ENCODE results near the gene COL7A1.

COL7A1 gene

DNA sequence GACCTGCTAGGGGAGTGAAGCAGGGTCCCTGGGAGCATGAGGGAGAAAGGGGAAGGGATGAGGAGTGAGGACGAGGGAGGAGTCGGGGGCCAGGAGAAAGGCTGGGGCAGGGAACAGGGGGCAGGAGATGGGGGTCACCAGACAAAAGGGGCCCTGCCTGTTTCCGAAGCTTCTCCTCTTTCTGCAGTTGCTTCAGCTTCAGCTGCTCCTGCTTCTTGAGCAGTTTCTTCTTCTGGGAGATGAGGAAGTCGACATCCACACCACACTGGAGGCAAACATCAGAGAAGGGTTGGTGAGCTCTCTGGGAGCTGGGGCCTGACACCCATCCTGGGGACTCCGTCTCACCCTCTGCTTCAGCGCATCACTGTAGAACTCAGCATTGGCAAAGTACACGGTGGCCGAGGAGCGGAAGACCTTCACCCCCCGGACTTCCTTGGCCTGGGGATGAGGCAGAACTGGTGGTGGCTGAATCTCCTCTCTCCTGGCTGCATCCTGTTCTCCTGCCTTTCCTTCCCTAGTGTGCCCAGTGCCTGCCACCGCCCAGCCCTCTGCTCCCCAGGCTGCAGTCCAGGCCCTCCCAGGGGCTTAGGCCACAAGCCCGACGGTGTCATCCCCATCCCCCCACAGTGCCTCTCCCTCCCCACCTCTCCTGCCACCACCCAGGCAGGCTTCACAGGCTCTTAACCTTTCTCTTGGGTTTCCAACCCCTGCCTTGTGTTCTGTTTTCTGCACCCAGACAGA lies 33.3 kb upstream of the COL7A1 start:
- no peaks in the 10 kb centered on the region for H3K9me3 Mint-ChIP-seq
- peak overlapping the region; percentile 61 for H3K27ac Mint-ChIP-seq
- H3K4me1 Mint-ChIP-seq, result peaks cover 13% of the 10 kb centered on the region
- ATAC-seq (no peak), DNase-seq (ENCODE audit: low spot score in 2 of 2) (no peak)
- no peak overlapping the region for H3K4me3 Mint-ChIP-seq
- peaks cover 55% of the 10 kb centered on the region for H3K36me3 Mint-ChIP-seq

DNA sequence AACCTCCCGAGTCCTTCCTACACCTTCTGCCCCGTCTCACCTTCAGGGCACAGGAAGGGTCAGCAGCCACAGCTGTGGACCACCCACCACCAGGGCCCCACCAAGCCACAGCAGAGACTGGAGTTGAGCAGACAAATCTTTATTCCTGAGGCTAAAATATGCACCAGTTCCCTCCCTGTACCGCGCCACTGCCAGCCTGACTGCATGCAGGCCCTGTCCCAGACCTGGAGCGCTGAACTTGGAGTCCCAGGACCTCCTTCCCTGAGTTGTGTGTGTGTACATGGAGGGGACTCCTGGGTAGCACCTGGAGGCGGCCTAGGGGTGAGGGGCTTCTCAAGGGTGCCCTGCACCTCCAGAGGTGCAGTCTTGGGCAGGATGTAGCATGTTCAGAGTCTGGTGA lies 30.5 kb upstream of the COL7A1 start:
- Mint-ChIP-seq H3K36me3 (peaks cover 42% of the 10 kb centered on the region), H3K27ac (no peak overlapping the region), H3K4me1 (peaks cover 7% of the 10 kb centered on the region), H3K9me3 (no peaks in the 10 kb centered on the region), H3K4me3 (no peak overlapping the region)
- DNase-seq (ENCODE audit: low spot score in 2 of 2) (no peak), ATAC-seq (no peak)

DNA sequence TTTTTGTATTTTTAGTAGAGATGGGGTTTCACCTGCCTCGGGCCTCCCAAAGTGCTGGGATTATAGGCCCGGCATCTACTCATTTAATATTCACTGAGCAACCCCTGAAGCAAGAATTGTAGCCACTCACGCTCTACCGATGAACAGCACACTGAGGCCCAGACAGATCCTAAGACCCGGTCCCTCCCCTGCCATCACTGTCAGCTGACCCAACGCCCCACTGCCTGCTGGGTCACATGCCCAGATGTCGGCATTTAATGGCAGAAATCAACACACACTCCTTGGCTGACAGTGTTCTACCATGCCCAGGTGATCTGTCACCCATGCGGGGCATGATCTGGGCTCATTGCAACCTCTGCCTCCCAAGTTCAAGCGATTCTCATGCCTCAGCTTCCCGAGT lies 29.6 kb upstream of the COL7A1 start:
- no peak for DNase-seq (ENCODE audit: low spot score in 2 of 2)
- Mint-ChIP-seq H3K27ac (peak overlapping the region; percentile 69), H3K4me1 (peaks cover 7% of the 10 kb centered on the region), H3K36me3 (peaks cover 38% of the 10 kb centered on the region), H3K9me3 (no peaks in the 10 kb centered on the region), H3K4me3 (no peak overlapping the region)
- ATAC-seq, result no peak

DNA sequence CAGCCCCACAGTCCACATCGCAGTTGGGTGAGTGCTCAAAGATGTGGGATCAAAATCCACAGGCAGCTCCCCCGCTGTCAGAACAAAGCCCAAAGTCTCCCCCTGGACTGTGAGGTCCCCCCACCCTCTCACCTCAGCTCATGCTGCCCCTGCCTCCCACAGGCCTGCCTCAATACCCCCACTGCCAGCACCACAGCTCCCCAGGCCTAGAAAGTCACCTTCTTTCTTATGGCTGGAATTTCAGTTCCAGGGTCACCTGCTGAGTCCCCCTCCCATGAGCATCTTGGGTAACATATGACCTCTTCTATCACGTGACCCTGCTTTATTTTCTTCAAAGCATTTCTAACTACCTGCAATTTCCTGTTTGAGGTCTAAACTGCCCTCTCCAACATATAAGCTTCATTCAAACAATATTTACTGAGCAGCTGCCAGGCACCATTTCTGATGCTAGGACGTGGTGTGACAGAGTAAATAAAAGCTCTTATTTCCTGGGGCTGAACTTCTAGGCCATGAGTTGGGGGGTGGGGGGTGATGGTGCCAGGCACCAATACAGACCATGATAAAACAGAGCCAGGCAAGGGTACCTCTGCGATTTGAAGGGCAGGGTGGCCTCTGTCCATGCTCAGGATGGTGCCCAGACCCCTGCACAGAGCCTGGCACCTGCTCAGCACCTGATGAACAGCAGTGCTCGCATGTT lies 28.9 kb upstream of the COL7A1 start:
- Mint-ChIP-seq H3K36me3 (peaks cover 34% of the 10 kb centered on the region), H3K4me3 (no peak overlapping the region), H3K27ac (peak overlapping the region; percentile 69), H3K9me3 (no peaks in the 10 kb centered on the region), H3K4me1 (peaks cover 7% of the 10 kb centered on the region)
- DNase-seq (ENCODE audit: low spot score in 2 of 2) (no peak), ATAC-seq (no peak)

DNA sequence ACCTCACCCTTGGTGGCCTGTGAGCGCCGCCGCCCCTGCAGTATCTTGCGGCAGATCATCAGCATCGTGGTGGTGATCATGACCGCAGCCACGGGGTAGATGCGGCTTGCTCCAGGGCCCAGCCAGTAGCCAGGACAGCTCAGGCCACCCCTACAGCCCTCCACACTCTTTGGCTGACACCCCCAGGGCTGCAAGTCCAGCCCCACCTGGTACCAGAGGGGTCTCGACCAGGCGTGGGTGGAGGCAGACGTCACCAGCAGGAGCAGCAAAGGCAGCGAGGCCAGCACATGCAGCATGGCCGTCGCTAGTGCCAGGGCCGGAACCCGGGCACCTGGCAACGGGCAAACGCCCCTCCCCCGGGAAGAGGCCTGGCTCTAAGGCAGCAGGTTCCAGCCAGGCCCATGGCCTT lies 26.3 kb upstream of the COL7A1 start, which contains the start of gene TMEM89:
Gene TMEM89, minus strand, starts transcription at position 309 of the 409 bp plus-strand sequence. Its CDS starts 13 bp downstream, at position 296.
- DNase-seq (ENCODE audit: low spot score in 2 of 2), result no peak
- peaks cover 12% of the 10 kb centered on the region for H3K36me3 Mint-ChIP-seq
- no peak within 1 kb of the TSS for H3K4me3 Mint-ChIP-seq
- peaks cover 7% of the 10 kb centered on the region for H3K9me3 Mint-ChIP-seq
- H3K27ac Mint-ChIP-seq, result no peak within 1 kb of the TSS
- no peaks in the 10 kb centered on the region for H3K4me1 Mint-ChIP-seq
- no peak for ATAC-seq

DNA sequence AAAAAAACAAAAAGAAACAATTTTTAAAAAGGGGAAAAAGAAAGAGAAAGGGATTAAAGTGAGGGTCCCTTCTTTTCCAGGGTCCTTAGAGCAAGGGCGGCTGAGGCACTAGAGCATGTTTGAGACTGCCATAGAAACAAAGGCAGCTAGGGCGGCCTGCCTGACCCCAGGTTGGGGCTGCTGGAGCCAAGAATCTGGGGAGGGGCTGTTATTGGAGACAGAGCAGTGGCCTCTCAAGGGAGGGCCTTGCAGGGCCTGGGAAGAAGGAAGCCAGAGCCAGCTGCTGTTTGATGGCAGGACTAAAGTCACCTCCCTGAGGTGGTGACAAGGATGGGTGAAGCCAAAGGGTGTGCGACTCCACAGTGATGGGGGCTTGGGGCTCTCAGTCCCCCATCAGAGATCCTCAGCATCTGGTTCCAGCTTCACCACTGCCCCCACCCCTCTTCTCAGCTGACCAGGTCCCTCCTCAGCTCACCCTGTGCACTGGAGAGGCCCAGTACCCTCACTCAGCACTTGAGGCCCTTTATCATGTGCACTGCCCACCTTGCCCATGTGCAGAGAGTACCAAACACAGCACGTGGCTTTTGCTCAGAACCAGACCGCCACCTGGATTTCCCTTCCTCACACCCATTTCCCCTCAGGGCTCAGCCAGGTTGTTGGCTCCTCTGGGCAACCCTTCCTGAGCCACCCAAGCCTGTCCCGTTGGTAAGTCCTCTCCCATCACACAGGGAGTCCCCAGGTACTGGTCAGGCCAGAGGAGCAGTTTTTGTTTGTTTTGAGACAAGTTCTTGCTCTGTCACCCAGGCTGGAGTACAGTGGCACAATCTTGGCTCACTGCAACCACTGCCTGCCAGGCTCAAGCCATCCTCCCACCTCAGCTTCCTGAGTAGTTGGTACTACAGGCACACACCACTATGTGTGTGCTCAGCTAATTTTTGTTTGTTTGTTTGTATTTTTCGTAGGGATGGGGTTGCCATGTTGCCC lies 24.7 kb upstream of the COL7A1 start:
- peak; percentile 26 for ATAC-seq
- no peak overlapping the region for H3K4me3 Mint-ChIP-seq
- H3K36me3 Mint-ChIP-seq, result no peaks in the 10 kb centered on the region
- DNase-seq (ENCODE audit: low spot score in 2 of 2), result no peak
- no peaks in the 10 kb centered on the region for H3K4me1 Mint-ChIP-seq
- H3K9me3 Mint-ChIP-seq, result peaks cover 7% of the 10 kb centered on the region
- peak overlapping the region; percentile 55 for H3K27ac Mint-ChIP-seq

DNA sequence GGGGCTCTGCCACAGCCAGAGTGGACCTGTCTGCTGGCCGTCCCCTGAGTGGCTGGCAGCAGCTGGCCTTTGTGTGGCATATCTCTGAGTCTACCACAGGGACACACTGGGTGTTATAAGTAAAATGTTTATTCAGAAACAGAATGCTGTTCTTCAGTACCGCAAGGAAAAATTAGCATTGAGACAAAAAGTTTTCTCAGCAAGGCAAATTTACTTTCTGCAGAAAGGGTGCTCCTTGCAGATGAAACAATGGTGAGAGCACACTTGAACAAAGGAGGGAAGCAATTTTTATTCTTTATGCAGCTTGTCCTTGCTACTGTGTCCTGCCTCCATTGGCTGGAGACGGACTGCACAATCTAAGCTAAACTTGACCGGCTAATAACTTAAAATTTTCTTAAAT lies 22.4 kb upstream of the COL7A1 start:
- DNase-seq (ENCODE audit: low spot score in 2 of 2) (no peak), ATAC-seq (no peak)
- Mint-ChIP-seq H3K9me3 (peaks cover 7% of the 10 kb centered on the region), H3K4me1 (peaks cover 12% of the 10 kb centered on the region), H3K36me3 (no peaks in the 10 kb centered on the region), H3K4me3 (no peak overlapping the region), H3K27ac (no peak overlapping the region)

DNA sequence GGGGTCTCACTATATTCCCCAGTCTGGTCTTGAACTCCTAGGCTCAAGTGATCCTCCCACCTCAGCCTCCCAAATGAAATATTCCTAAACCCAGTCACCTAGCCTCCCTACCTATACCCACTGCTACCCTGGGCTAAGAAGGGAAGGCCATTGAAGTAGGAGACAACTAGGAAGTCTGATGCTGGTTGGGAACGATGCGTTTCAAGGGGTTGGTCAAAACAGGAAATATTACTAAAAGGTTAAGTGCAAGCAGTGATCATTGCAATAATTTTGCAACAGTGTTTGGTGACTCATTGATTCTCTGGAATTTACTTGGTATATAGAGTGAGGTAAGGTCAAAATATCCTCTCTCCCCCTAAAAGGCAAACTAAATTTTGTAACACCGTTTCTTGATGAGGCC lies 18.9 kb upstream of the COL7A1 start:
- H3K9me3 Mint-ChIP-seq, result peaks cover 7% of the 10 kb centered on the region
- peaks cover 9% of the 10 kb centered on the region for H3K36me3 Mint-ChIP-seq
- H3K4me3 Mint-ChIP-seq, result peak overlapping the region; percentile 11
- ATAC-seq, result peak; percentile 68
- peak overlapping the region; percentile 90 for H3K27ac Mint-ChIP-seq
- DNase-seq (ENCODE audit: low spot score in 2 of 2), result peak in 1 of 2 donors; percentile 60
- peaks cover 18% of the 10 kb centered on the region for H3K4me1 Mint-ChIP-seq

DNA sequence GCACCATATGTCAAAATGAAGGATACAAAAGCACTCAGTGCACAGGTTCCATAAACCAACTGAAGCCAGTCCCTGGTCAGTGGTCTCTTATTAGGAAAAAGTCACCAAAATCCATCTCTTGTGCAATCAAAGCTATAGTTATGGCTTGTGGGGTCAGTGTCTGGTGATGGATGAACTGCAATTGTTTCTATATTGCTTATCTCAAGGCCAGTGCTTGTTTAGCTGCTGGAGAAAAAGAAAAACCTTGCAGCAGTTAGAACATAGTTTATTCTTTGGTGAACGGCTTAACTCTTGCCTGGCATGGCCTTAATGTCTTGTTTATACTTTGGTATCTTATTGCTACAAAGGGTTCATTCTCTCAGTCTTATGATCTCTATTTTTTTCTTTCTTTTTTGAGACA lies 17.2 kb upstream of the COL7A1 start:
- ATAC-seq, result no peak
- peak overlapping the region; percentile 87 for H3K27ac Mint-ChIP-seq
- peaks cover 25% of the 10 kb centered on the region for H3K36me3 Mint-ChIP-seq
- no peak overlapping the region for H3K4me3 Mint-ChIP-seq
- H3K9me3 Mint-ChIP-seq, result peaks cover 3% of the 10 kb centered on the region
- DNase-seq (ENCODE audit: low spot score in 2 of 2), result no peak
- peaks cover 27% of the 10 kb centered on the region for H3K4me1 Mint-ChIP-seq

DNA sequence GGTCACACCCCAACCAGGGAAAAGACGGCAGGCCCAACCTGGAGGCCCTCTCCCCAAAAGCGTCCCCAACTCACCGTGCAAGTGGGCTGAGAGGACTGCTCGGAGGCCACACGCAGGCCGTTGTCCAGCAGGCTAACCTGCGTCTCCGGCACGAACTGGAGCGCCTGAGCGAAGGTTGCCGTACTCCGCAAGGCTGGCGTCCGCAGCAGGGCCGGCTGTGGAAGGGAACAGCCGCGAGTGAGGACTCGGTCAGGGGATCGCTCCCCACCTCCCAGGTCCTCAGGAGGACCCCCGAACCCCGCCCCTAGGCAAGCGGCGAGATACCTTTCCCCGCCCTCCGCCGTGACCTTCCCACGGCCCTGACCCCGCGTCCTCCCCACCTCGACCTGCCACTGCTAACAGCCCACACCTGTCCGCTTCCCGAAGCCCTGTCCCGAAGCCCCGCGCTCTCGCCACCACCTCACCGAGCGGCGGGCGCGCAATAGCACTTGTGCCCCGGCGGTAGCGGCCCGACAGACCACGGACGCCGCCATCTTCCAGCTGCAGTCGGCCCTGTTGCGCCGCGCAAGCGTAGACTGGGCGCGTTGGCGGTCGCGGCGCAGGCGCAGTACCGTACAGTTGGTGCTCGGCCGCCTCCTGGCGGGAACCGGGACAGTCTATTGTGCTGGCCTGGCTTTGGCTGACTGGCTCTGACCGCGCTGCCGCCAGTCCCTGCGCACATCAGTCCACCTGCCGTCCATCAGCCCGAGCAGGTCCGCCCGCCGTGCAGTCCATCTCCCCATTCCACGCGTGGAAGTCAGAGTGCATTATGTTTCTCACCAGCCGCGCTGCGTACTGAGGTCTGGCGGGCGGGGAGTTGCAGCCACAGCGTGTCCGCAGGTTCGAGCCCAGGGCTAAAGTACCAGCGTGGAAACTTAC lies 14.2 kb upstream of the COL7A1 start, which contains the start of gene UQCRC1:
Gene UQCRC1, minus strand, starts transcription at position 559 of the 918 bp plus-strand sequence. Its CDS starts 26 bp downstream, at position 533.
- DNase-seq (ENCODE audit: low spot score in 2 of 2), result peak; percentile 90 to 95
- Mint-ChIP-seq H3K36me3 (peaks cover 55% of the 10 kb centered on the region), H3K4me3 (peak within 1 kb of the TSS; percentile 96), H3K4me1 (peaks cover 25% of the 10 kb centered on the region), H3K9me3 (no peaks in the 10 kb centered on the region), H3K27ac (peak within 1 kb of the TSS; percentile 96)
- peak; percentile 97 for ATAC-seq

DNA sequence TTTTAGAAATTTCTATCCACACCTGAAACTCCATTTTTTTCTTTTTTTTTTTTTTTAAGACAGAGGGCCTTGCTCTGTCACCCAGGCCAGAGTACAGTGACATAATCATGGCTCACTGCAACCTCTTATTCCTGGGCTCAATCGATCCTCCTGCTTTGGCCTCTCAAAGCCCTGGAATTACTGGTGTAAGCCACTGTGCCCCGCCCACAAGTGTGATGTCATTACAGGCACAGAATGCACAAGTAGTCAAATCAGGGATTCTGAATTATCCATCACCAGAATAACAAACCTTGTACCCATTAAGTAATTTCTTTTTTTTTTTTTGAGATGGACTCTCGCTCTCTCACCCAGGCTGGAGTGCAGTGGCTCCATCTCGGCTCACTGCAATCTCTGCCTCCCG lies 12.4 kb upstream of the COL7A1 start:
- H3K36me3 Mint-ChIP-seq, result peaks cover 73% of the 10 kb centered on the region
- DNase-seq (ENCODE audit: low spot score in 2 of 2), result no peak

DNA sequence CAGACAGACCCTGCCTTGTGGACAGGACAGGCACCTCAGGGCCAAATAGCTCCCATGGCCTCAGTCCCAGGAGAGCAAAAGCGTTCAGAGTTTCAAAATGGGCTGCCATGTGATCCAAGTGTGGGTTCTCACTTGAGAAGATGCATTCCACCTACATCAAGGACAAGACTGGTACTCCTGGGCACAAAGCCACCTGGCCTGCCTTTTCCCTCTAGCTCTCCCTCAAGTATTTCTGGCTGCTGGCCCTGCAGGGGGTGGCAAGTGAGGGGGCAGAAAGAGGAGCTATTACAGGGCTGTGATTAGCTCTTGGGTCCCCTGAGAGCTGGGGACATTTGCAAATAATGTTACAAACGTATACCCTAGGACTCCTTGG lies 6.5 kb upstream of the COL7A1 start:
- ATAC-seq, result no peak
- no peak for DNase-seq (ENCODE audit: low spot score in 2 of 2)
- Mint-ChIP-seq H3K9me3 (no peaks in the 10 kb centered on the region), H3K27ac (no peak overlapping the region), H3K4me1 (peaks cover 9% of the 10 kb centered on the region), H3K4me3 (no peak overlapping the region), H3K36me3 (peaks cover 87% of the 10 kb centered on the region)

More for the DNA sequence above, 12.4 kb upstream of the COL7A1 start:
- no peak for ATAC-seq
- no peaks in the 10 kb centered on the region for H3K9me3 Mint-ChIP-seq
- no peak overlapping the region for H3K4me3 Mint-ChIP-seq
- H3K4me1 Mint-ChIP-seq, result peaks cover 14% of the 10 kb centered on the region
- no peak overlapping the region for H3K27ac Mint-ChIP-seq

DNA sequence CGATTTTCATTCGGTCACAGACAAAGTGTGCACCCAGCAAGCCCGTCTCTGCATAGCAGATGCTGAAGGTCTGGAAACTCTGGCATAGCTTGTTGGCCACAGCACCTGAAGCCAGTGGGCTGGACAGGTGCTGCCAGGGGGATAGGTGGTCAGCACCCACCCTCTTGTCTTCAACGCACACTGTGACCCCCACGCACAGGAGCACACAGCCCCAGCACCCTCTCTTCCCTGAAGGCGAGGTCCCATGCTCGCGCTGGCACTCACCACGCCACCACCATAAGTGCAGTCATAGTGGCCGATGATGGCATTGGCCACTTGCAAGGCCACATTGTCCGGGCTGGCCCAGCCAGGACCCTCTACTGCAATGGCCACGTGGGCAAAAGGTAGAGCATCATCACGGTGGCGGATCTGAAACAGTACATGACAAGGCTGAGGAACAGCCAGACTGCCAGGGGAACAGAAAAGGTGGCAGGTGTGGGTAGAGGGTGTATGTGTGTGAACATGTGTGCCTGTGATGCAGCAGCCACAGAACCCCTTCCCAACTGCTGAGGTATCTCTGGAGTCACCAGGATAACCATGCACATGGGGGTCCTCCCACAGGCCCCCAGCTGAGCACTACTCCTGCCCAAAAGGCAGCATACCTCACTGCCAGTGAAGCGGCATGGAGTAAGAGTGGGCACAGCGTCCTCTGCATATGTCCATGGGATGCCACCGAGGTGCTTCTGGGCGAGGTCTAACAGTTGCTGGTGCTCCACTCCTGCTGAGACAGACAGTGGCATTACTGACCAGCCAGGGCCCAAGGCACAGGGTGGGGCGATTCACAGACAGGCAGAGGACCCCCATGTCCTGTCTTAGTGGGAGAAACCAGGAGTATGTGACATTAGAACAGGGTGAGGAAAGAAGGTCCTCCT lies 5.8 kb upstream of the COL7A1 start:
- peaks cover 15% of the 10 kb centered on the region for H3K4me1 Mint-ChIP-seq
- ATAC-seq (no peak), DNase-seq (ENCODE audit: low spot score in 2 of 2) (no peak)
- no peak overlapping the region for H3K4me3 Mint-ChIP-seq
- H3K9me3 Mint-ChIP-seq, result no peaks in the 10 kb centered on the region
- H3K27ac Mint-ChIP-seq, result peak overlapping the region; percentile 71
- H3K36me3 Mint-ChIP-seq, result peaks cover 87% of the 10 kb centered on the region

Measured in stimulated activated effector memory CD8-positive, alpha-beta T cell treated with anti-CD3 and anti-CD28 coated beads, Interleukin-12 subunit alpha, Interleukin-12 subunit beta, amount 100 ng/mL, for 72 hours (primary cell).